A549 (cell line): ENCODE data around the gene NXT1. TPM values are rescaled to one million over a fixed set of nuclear protein-coding genes. Genes with fewer than 3 reads are reported as not detected.

Experiments used
- ATAC-seq, 2 experiments: fragments of 200-7000 bp in 1 of 2; fragments of >200 bp in 1 of 2; cut with Nextera tagmentation in 1 of 2; cut with Tn5 transposase in 1 of 2; 3 replicates each; pipeline versions ENCODE4 v1.8.0 to v1.9.1; 2018 to 2020; ENCODE audit warnings: mild to moderate bottlenecking in 1 of 2, moderate library complexity in 1 of 2
- CTCF ChIA-PET: fragments of 300-600 bp; sonication (Branson Sonifier 250); formaldehyde crosslinking; extraction: SDS; loops from one replicate; lab custom pipeline; 2021; ENCODE audit warnings: antibody characterized with exemption, inconsistent platforms; lab: Yijun Ruan, JAX
- POLR2A ChIA-PET: fragments of 350-600 bp; formaldehyde crosslinking; extraction: SDS; loops from one replicate; lab custom pipeline; 2021; ENCODE audit warnings: antibody characterized with exemption, inconsistent platforms; lab: Yijun Ruan, JAX
- DNase-seq, 2 experiments: peaks; one replicate each; pipeline versions ENCODE4 v3.0.0 to v3.0.0-alpha.2; 2011 to 2016; ENCODE audit warnings: low read depth in 1 of 2, low spot score in 1 of 2
- FAIRE-seq: peaks from 2 replicates; lab custom pipeline; 2011; peaks lifted over from hg19 to GRCh38; lab: Jason Lieb, UNC
- H3K27ac ChIP-seq, 2 experiments: fragments of >200 bp; sonication (Bioruptor Twin); formaldehyde crosslinking; 3 replicates each; pipeline ENCODE4 v1.5.1; 2016 to 2017
- H3K4me1 ChIP-seq: fragments of >200 bp; sonication (Bioruptor Twin); formaldehyde crosslinking; 3 replicates; pipeline ENCODE4 v1.6.1; 2016
- H3K4me2 ChIP-seq: fragments of >200 bp; sonication (Bioruptor Twin); formaldehyde crosslinking; 3 replicates; pipeline ENCODE4 v1.6.1; 2016
- H3K4me3 ChIP-seq: fragments of >200 bp; sonication (Bioruptor Twin); formaldehyde crosslinking; 3 replicates; pipeline ENCODE4 v1.5.1; 2016
- H3K9me3 ChIP-seq: fragments of >200 bp; sonication (Bioruptor Twin); formaldehyde crosslinking; 3 replicates; pipeline ENCODE4 v1.6.1; 2016
- BHLHE40 ChIP-seq: IDR thresholded peaks from 2 replicates; pipeline ENCODE4 v1.6.1; 2012; ENCODE audit warnings: low read depth, low read length, inconsistent platforms
- CBX2 ChIP-seq: fragments of 200-600 bp; sonication (generic); IDR thresholded peaks from 2 replicates; pipeline ENCODE4 v1.6.1; 2016; ENCODE audit warnings: low read depth, mild to moderate bottlenecking, borderline replicate concordance
- CBX8 ChIP-seq: fragments of 200-600 bp; sonication (generic); IDR thresholded peaks from 2 replicates; pipeline ENCODE4 v1.6.1; 2016
- CHD4 ChIP-seq: fragments of 200-600 bp; sonication (generic); IDR thresholded peaks from 2 replicates; pipeline ENCODE4 v1.6.1; 2016; ENCODE audit warnings: antibody characterized with exemption, mild to moderate bottlenecking, borderline replicate concordance
- ELK1 ChIP-seq: fragments of 150-350 bp; IDR thresholded peaks from 2 replicates; pipeline ENCODE4 v1.6.1; 2014; ENCODE audit warnings: low read depth, mild to moderate bottlenecking, low read length
- FOSL2 ChIP-seq, 2 experiments: fragments of 450-650 bp in 1 of 2; fragments of >200 bp in 1 of 2; sonication (Bioruptor Twin) in 1 of 2; formaldehyde crosslinking; IDR thresholded peaks; 2 replicates each; pipeline versions ENCODE4 v1.5.0 to v1.6.1; 2016 to 2020; ENCODE audit warnings: mild to moderate bottlenecking in 1 of 2, moderate library complexity in 1 of 2
- FOXS1 ChIP-seq: fragments of 250-450 bp; sonication (Bioruptor Pico); IDR thresholded peaks from 2 replicates; pipeline ENCODE4 v1.5.0; 2020; ENCODE audit warnings: mild to moderate bottlenecking, moderate library complexity
- HDAC2 ChIP-seq: fragments of 200-600 bp; sonication (generic); IDR thresholded peaks from 2 replicates; pipeline ENCODE4 v1.6.1; 2016
- HMGXB4 ChIP-seq: fragments of 250-450 bp; sonication (Bioruptor Pico); IDR thresholded peaks from 2 replicates; pipeline ENCODE4 v1.5.0; 2021; ENCODE audit warnings: mild to moderate bottlenecking, moderate library complexity, borderline replicate concordance
- HOXB13 ChIP-seq: fragments of 250-450 bp; sonication (Bioruptor Pico); IDR thresholded peaks from 2 replicates; pipeline ENCODE4 v1.5.0; 2020; ENCODE audit warnings: low read depth, mild to moderate bottlenecking, moderate library complexity
- KDM1A ChIP-seq: fragments of 200-600 bp; sonication (generic); IDR thresholded peaks from 2 replicates; pipeline ENCODE4 v1.6.1; 2016; ENCODE audit warnings: low read depth, mild to moderate bottlenecking
- NR3C1 ChIP-seq: fragments of >200 bp; sonication (Bioruptor Twin); formaldehyde crosslinking; IDR thresholded peaks from 3 replicates; pipeline ENCODE4 v1.6.1; 2017
- PHF8 ChIP-seq: fragments of 200-600 bp; sonication (generic); IDR thresholded peaks from 2 replicates; pipeline ENCODE4 v1.6.1; 2016; ENCODE audit warnings: low read depth, mild to moderate bottlenecking, antibody characterized with exemption, moderate library complexity, borderline replicate concordance
- POLR2A ChIP-seq: IDR thresholded peaks from 2 replicates; pipeline ENCODE4 v1.6.1; 2012; ENCODE audit warnings: mild to moderate bottlenecking, low read length
- RAD21 ChIP-seq, 2 experiments: fragments of >200 bp in 1 of 2; sonication (Bioruptor Twin) in 1 of 2; formaldehyde crosslinking in 1 of 2; IDR thresholded peaks in 1 of 2; conservative IDR thresholded peaks in 1 of 2; 2 replicates in 1 of 2; 3 replicates in 1 of 2; pipeline ENCODE4 v1.6.1; 2012 to 2018; ENCODE audit warnings: inconsistent platforms in 1 of 2
- RARB ChIP-seq: fragments of 250-450 bp; sonication (Bioruptor Pico); IDR thresholded peaks from 2 replicates; pipeline ENCODE4 v1.8.0; 2021; ENCODE audit warnings: mild to moderate bottlenecking, moderate library complexity
- RFX5 ChIP-seq: fragments of 450-650 bp; IDR thresholded peaks from 2 replicates; pipeline ENCODE4 v1.7.1; 2014; ENCODE audit warnings: antibody characterized with exemption, mild to moderate bottlenecking, moderate library complexity
- SMC3 ChIP-seq: fragments of >200 bp; sonication (Bioruptor Twin); formaldehyde crosslinking; IDR thresholded peaks from 3 replicates; pipeline ENCODE4 v1.6.1; 2018; ENCODE audit warnings: inconsistent platforms
- TFCP2L1 ChIP-seq: fragments of 250-450 bp; sonication (Bioruptor Pico); IDR thresholded peaks from 2 replicates; pipeline ENCODE4 v1.5.0; 2021; ENCODE audit warnings: mild to moderate bottlenecking
- ZC3H11A ChIP-seq: fragments of 450-650 bp; IDR thresholded peaks from 2 replicates; pipeline ENCODE4 v1.6.1; 2014; ENCODE audit warnings: antibody characterized with exemption, mild to moderate bottlenecking
- ZNF302 ChIP-seq: fragments of 250-450 bp; sonication (Bioruptor Pico); IDR thresholded peaks from 2 replicates; pipeline ENCODE4 v1.9.0; 2021; ENCODE audit warnings: inconsistent platforms, mild to moderate bottlenecking, moderate library complexity
- WGBS: methylation state at CpG from one replicate; pipeline ENCODE4 v1.1.6; 2017; ENCODE audit errors: missing lambda C conversion rate; 5-methylcytosine and 5-hydroxymethylcytosine counted together
- polyA plus RNA-seq, 4 experiments: library from polyadenylated mRNA; depleted of rRNA in 3 of 4; stranded (reverse); fragments of >200 nt; fragmentation: RNase III in 1 of 4; extraction: RNeasy Plus Mini Kit Qiagen cat#74134 plus additional on column Dnase treatment in 1 of 4; gene quantifications; 2 replicates in 3 of 4; 3 replicates in 1 of 4; pipeline ENCODE4 v1.2.3, GENCODE V29; 2011 to 2017
- TF ChIP-seq, protein P1 (sequence below): fragments of >200 bp; sonication (Bioruptor Twin); formaldehyde crosslinking; IDR thresholded peaks from 3 replicates; pipeline ENCODE4 v1.5.1; 2016

The NXT1 gene
- polyA plus RNA-seq, 2 of the 4 experiments (the other 2 are of a cell fraction) = 45.1 to 71.8 TPM

GRCh38 chr20:23320317-23320716, 30.3 kb upstream of the NXT1 start:
- Histone ChIP-seq H3K4me3 (no peak overlapping the region), H3K9me3 (peaks cover 5% of the 10 kb centered on the region; the same call in 1 of the 3 replicates), H3K4me2 (no peak overlapping the region), H3K27ac (no peak overlapping the region), H3K4me1 (no peaks in the 10 kb centered on the region; the same call in 2 of the 3 replicates)
- DNase-seq (peak; percentile 55 to 64), ATAC-seq (peak; percentile 81 to 93; a peak in 5 of 6 replicates), FAIRE-seq (peak; percentile 28)
- ChIA-PET CTCF (interaction anchor here (0.8 to 8.5 kb wide), 22 partner anchors 10 to 637 kb away, joined by 3 to 76 read pairs (median 5); partner anchors contain the start of gene NXT1), POLR2A (no interaction called here)
- WGBS = 29% methylated on average over 8 of the region's 8 CpGs
- TF ChIP-seq SMC3 (peak; percentile 43; the same call in 2 of the 3 replicates), RAD21 (conservative IDR thresholded peaks at IDR 0.05 in 1 of 2, IDR thresholded peaks at IDR 0.05 in 1 of 2) (peak; percentile 30 to 41; a peak in 3 of 5 replicates), HDAC2 (no peak), ZNF302 (no peak)
- TF ChIP-seq, protein P1, sequence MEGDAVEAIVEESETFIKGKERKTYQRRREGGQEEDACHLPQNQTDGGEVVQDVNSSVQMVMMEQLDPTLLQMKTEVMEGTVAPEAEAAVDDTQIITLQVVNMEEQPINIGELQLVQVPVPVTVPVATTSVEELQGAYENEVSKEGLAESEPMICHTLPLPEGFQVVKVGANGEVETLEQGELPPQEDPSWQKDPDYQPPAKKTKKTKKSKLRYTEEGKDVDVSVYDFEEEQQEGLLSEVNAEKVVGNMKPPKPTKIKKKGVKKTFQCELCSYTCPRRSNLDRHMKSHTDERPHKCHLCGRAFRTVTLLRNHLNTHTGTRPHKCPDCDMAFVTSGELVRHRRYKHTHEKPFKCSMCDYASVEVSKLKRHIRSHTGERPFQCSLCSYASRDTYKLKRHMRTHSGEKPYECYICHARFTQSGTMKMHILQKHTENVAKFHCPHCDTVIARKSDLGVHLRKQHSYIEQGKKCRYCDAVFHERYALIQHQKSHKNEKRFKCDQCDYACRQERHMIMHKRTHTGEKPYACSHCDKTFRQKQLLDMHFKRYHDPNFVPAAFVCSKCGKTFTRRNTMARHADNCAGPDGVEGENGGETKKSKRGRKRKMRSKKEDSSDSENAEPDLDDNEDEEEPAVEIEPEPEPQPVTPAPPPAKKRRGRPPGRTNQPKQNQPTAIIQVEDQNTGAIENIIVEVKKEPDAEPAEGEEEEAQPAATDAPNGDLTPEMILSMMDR = peak; percentile 28; the same call in 2 of the 3 replicates

GRCh38 chr20:23325107-23325506, 25.5 kb upstream of the NXT1 start:
- WGBS = 9% methylated on average over 3 of the region's 3 CpGs
- CTCF ChIA-PET = interaction anchor here (0.6 to 8.5 kb wide), 7 partner anchors 8 to 987 kb away, joined by 3 to 76 read pairs (median 3); no protein-coding TSS in a partner anchor
- Histone ChIP-seq H3K4me1 (no peaks in the 10 kb centered on the region; the same call in 2 of the 3 replicates), H3K9me3 (no peaks in the 10 kb centered on the region), H3K4me2 (no peak overlapping the region), H3K4me3 (no peak overlapping the region), H3K27ac (no peak overlapping the region)
- ATAC-seq (no peak), DNase-seq (no peak), FAIRE-seq (no peak)
- POLR2A ChIA-PET = interaction anchor here (0.6 kb wide), 1 partner anchor 265 kb away, joined by 3 read pairs; no protein-coding TSS in a partner anchor
- no peak for TF ChIP-seq CHD4
- no peak for TF ChIP-seq FOSL2 (IDR thresholded peaks at IDR 0.05)
- TF ChIP-seq FOSL2 (CRISPR knock-in tag; IDR thresholded peaks at IDR 0.05) = no peak
- no peak for TF ChIP-seq PHF8
- no peak for TF ChIP-seq CBX8

DNA sequence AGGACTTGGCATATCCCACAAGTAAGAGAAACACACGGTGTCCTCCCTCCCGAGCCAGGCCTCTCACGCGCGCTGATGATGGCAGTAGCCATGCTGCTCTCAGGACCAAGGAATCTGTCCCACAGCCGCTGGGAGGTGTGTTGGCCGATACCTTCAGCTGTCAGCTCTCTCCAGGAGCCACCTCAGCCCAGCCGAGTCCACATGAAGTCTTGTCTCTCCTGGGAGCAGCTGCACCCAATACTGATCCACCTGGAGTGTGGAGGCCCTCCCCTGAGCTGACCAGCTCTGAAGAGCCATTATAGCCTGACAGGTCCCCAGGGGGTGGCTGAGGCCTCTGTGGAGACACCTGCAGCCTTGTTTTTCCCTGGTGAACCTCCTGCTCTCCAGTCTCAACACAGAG, 23.8 kb upstream of the NXT1 start:
- WGBS = 51% methylated on average over 8 of the region's 8 CpGs
- Histone ChIP-seq H3K4me1 (no peaks in the 10 kb centered on the region), H3K4me2 (no peak overlapping the region), H3K27ac (no peak overlapping the region), H3K9me3 (no peaks in the 10 kb centered on the region), H3K4me3 (no peak overlapping the region)
- FAIRE-seq (no peak), ATAC-seq (0 out of 6 replicates have a peak, but pooled peaks of 1 of the 2 experiments have one; percentile 25), DNase-seq (no peak)
- TF ChIP-seq BHLHE40 (no peak), CBX2 (no peak), TFCP2L1 (CRISPR knock-in tag) (no peak), ELK1 (no peak), POLR2A (no peak), FOXS1 (CRISPR knock-in tag) (no peak), NR3C1 (no peak), ZC3H11A (no peak), RFX5 (no peak), HMGXB4 (CRISPR knock-in tag) (no peak), RARB (no peak), CHD4 (no peak), HOXB13 (CRISPR knock-in tag) (no peak), KDM1A (no peak)
- POLR2A ChIA-PET = no interaction called here
- CTCF ChIA-PET = interaction anchor here (1.1 to 8.5 kb wide), 4 partner anchors 12 to 635 kb away, joined by 3 to 76 read pairs (median 8); no protein-coding TSS in a partner anchor
